K562 (cell line): ENCODE measurements around the gene MANEAL. TPM values are rescaled to one million over a fixed set of nuclear protein-coding genes. Genes with fewer than 3 reads are reported as not detected.

Source experiments
- C11orf30 ChIP-seq: fragments of 450-650 bp; IDR thresholded peaks from 2 replicates; pipeline ENCODE4 v1.6.1; 2016; ENCODE audit warnings: low read depth, mild to moderate bottlenecking
- CREBBP ChIP-seq: IDR thresholded peaks from one replicate; pipeline ENCODE4 v1.6.1; 2012; ENCODE audit warnings: low read depth, mild to moderate bottlenecking, control low read depth, inconsistent platforms, low read length
- DNMT1 ChIP-seq: fragments of 450-650 bp; IDR thresholded peaks from 2 replicates; pipeline ENCODE4 v1.6.1; 2016; ENCODE audit warnings: antibody characterized with exemption, mild to moderate bottlenecking
- E2F8 ChIP-seq: fragments of 450-650 bp; IDR thresholded peaks from 2 replicates; pipeline ENCODE4 v1.7.1; 2018; ENCODE audit warnings: mild to moderate bottlenecking, low read depth; ENCODE audit not compliant: partially characterized antibody
- ETS1 ChIP-seq: conservative IDR thresholded peaks from 2 replicates; pipeline ENCODE4 v1.6.1; 2011; ENCODE audit warnings: low read depth, mild to moderate bottlenecking, low read length; ENCODE audit not compliant: control insufficient read depth
- GTF2F1 ChIP-seq: IDR thresholded peaks from 2 replicates; pipeline ENCODE4 v1.6.1; 2011; ENCODE audit warnings: low read depth, low read length, improper control_type of control experiment
- HEY1 ChIP-seq: fragments of 250-450 bp; sonication (Bioruptor Pico); IDR thresholded peaks from 2 replicates; pipeline ENCODE4 v1.5.0; 2020; ENCODE audit warnings: mild to moderate bottlenecking, moderate library complexity, borderline replicate concordance
- JUNB ChIP-seq: fragments of 450-650 bp; formaldehyde crosslinking; conservative IDR thresholded peaks from 2 replicates; pipeline ENCODE4 v1.4.0; 2020; ENCODE audit warnings: mild to moderate bottlenecking
- MCM3 ChIP-seq: fragments of 450-650 bp; IDR thresholded peaks from 2 replicates; pipeline ENCODE4 v1.6.1; 2016
- POLR2AphosphoS5 ChIP-seq: IDR thresholded peaks from 2 replicates; pipeline ENCODE4 v1.6.1; 2011; ENCODE audit warnings: mild to moderate bottlenecking, low read depth, low read length, moderate library complexity; ENCODE audit not compliant: control insufficient read depth, insufficient read depth
- SFPQ ChIP-seq: fragments of 200-400 bp; formaldehyde crosslinking; IDR thresholded peaks from 2 replicates; pipeline ENCODE4 v1.6.1; 2017; ENCODE audit warnings: mild to moderate bottlenecking, low read depth, low read length, moderate library complexity
- SMARCB1 ChIP-seq: IDR thresholded peaks from 2 replicates; pipeline ENCODE4 v1.6.1; 2011; ENCODE audit warnings: improper control_type of control experiment, low read depth; ENCODE audit not compliant: insufficient read length
- SMARCC2 ChIP-seq: fragments of 450-650 bp; IDR thresholded peaks from 2 replicates; pipeline ENCODE4 v1.6.1; 2017; ENCODE audit warnings: antibody characterized with exemption, moderate library complexity, mild to moderate bottlenecking, low read depth
- TCFL5 ChIP-seq: fragments of 250-450 bp; sonication (Bioruptor Pico); conservative IDR thresholded peaks from 2 replicates; pipeline ENCODE4 v1.6.1; 2021; ENCODE audit warnings: mild to moderate bottlenecking, moderate library complexity, matching md5 sums
- ZBTB7A ChIP-seq: IDR thresholded peaks from 2 replicates; pipeline ENCODE4 v1.6.1; 2011; ENCODE audit warnings: low read depth, mild to moderate bottlenecking, low read length, moderate library complexity, borderline replicate concordance; ENCODE audit not compliant: control insufficient read depth
- ZNF586 ChIP-seq: fragments of 450-650 bp; formaldehyde crosslinking; conservative IDR thresholded peaks from 2 replicates; pipeline ENCODE4 v1.4.0; 2020; ENCODE audit warnings: mild to moderate bottlenecking, moderate library complexity
- ZNF75A ChIP-seq: fragments of 450-650 bp; formaldehyde crosslinking; IDR thresholded peaks from 2 replicates; pipeline ENCODE4 v1.4.0; 2020; ENCODE audit warnings: mild to moderate bottlenecking
- polyA plus RNA-seq, 8 experiments: library from polyadenylated mRNA; depleted of rRNA in 4 of 8; stranded (reverse) in 5 of 8; unstranded in 3 of 8; fragments of >200 nt; fragmentation: Nextera tagmentation in 2 of 8; fragmentation: Illumina TruSeq in 1 of 8; extraction: Ambion mirVana in 2 of 8; extraction: Trizol in 1 of 8; gene quantifications; 2 replicates each; pipeline versions ENCODE4 v1.2.1 to v1.2.3, GENCODE V29; 2011 to 2014; ENCODE audit warnings: inconsistent platforms in 1 of 8, missing spikeins in 1 of 8
- total RNA-seq, 7 experiments: library from RNA; depleted of rRNA in 6 of 7; stranded (reverse); fragments of >200 nt in 6 of 7; fragmentation: Illumina TruSeq in 2 of 7; extraction: Trizol in 2 of 7; gene quantifications; 2 replicates each; pipeline versions ENCODE4 v1.2.1 to v1.2.3, GENCODE V29; 2011 to 2021; ENCODE audit warnings: low replicate concordance in 1 of 7
- TF ChIP-seq, protein P1 (sequence below): fragments of 450-650 bp; conservative IDR thresholded peaks from 2 replicates; pipeline ENCODE4 v1.6.1; 2016; ENCODE audit warnings: missing genetic modification characterization, low read depth, mild to moderate bottlenecking, control low read depth, missing compliant biosample characterization

Gene MANEAL
- total and polyA plus RNA-seq, 9 of the 15 experiments (the other 6 are each of a cell fraction or from before 2014, with no cell fraction given): 0.37 to 3.2 (median 1.2) TPM

DNA sequence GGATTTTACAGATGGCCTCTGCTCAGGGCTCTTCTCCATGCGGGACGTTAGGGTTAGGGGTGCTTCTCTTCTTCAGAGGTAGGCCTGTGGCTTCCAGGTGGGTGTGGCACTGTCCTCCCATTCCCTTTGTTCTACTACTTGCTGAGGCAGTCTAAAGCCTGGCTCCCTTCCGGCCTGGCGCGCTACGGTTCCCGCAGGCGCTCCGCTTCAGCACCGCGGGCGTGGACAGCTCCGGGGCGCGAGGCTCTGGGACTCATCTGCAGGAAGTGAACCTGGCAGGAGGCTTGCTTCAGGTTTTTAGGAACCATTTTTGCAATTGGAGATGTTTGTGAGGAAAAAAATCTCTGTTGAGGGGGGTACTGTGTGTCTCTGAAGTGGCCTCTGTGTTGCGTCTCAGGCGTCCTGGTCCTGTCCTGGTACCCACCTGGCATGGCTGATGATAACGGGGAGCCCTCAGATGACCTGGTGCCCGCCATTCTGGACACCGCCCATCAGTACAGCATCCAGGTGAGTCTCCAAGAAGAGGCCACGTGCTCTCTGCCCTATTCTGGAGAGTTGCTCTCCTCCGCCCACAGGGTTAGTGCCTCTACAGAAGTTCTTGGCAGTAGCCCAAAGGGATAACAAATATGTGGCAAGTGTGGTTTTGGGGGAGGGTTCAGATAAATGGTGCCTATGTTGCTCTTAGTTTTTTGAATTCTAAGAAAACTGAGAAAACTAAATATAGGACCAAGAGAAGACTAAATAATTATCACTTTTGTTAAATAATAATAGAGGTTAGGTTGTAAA, 1.9 kb downstream of the MANEAL start (continued):
- TF ChIP-seq, protein P1, sequence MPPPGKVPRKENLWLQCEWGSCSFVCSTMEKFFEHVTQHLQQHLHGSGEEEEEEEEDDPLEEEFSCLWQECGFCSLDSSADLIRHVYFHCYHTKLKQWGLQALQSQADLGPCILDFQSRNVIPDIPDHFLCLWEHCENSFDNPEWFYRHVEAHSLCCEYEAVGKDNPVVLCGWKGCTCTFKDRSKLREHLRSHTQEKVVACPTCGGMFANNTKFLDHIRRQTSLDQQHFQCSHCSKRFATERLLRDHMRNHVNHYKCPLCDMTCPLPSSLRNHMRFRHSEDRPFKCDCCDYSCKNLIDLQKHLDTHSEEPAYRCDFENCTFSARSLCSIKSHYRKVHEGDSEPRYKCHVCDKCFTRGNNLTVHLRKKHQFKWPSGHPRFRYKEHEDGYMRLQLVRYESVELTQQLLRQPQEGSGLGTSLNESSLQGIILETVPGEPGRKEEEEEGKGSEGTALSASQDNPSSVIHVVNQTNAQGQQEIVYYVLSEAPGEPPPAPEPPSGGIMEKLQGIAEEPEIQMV (tag): no peak
- no peak for TF ChIP-seq SMARCB1
- TF ChIP-seq HEY1: no peak
- TF ChIP-seq ZBTB7A: no peak
- no peak for TF ChIP-seq SFPQ
- TF ChIP-seq C11orf30: no peak
- TF ChIP-seq POLR2AphosphoS5: no peak
- no peak for TF ChIP-seq JUNB
- TF ChIP-seq ZNF586 (CRISPR knock-in tag): no peak
- no peak for TF ChIP-seq CREBBP
- TF ChIP-seq E2F8: no peak
- TF ChIP-seq DNMT1: no peak
- no peak for TF ChIP-seq TCFL5 (CRISPR knock-in tag)
- TF ChIP-seq ETS1: peak; percentile 87
- TF ChIP-seq SMARCC2: no peak
- no peak for TF ChIP-seq GTF2F1
- no peak for TF ChIP-seq MCM3
- no peak for TF ChIP-seq ZNF75A (CRISPR knock-in tag)
